Head of caudate nucleus (tissue), 42 donors: Measurements from ENCODE around the gene UNCX.
"Not testable (repeated sequence)": the region's sequence is repeated elsewhere in the genome, so short reads cannot be mapped to it uniquely, and the experiment has no call there.

Experiments used
- DNase-seq, 42 donors: peaks; one replicate each; pipeline versions ENCODE4 v3.0.0 to v3.0.0-alpha.2; 2020 to 2021; ENCODE audit warnings: mixed read lengths in 7 of 42
- intact Hi-C: fragments of 100-400 bp; cut with DNase I; formaldehyde crosslinking; loops from one replicate; pipeline ENCODE4 v1.15.0; 2022

Gene UNCX

GRCh38 chr7:1232623-1233332 lies at the start of gene UNCX:
TSS of gene UNCX (plus strand) at chr7:1232872. CDS start at chr7:1233018, 146 bp downstream.
- intact Hi-C loops = no loop called here

GRCh38 chr7:1187127-1187526 lies 45.5 kb upstream of the UNCX start:
- no peak for DNase-seq
- intact Hi-C loops = no loop called here

More at GRCh38 chr7:1232623-1233332, at the start of gene UNCX:
- no peak for DNase-seq

GRCh38 chr7:1188720-1189294 lies 43.9 kb upstream of the UNCX start:
- intact Hi-C loops = no loop called here

GRCh38 chr7:1189986-1190772 lies 42.5 kb upstream of the UNCX start:
- no peak for DNase-seq
- intact Hi-C loops = no loop called here

More at GRCh38 chr7:1188720-1189294, 43.9 kb upstream of the UNCX start:
- DNase-seq = no peak

GRCh38 chr7:1192171-1192676 lies 40.4 kb upstream of the UNCX start:
- intact Hi-C loops = no loop called here

GRCh38 chr7:1193593-1194424 lies 38.9 kb upstream of the UNCX start:
- intact Hi-C loops = no loop called here
- DNase-seq = peak; percentile 51 to 86 (median 72)

More at GRCh38 chr7:1192171-1192676, 40.4 kb upstream of the UNCX start:
- DNase-seq = no peak

GRCh38 chr7:1196441-1196840 lies 36.2 kb upstream of the UNCX start:
- DNase-seq, intact Hi-C loops: not testable (repeated sequence)

- DNase-seq = no peak
- intact Hi-C loops = no loop called here
Measured at GRCh38 chr7:1196950-1197349, 35.7 kb upstream of the UNCX start.

- intact Hi-C loops = no loop called here
- no peak for DNase-seq
Measured at GRCh38 chr7:1197997-1198625, 34.6 kb upstream of the UNCX start.

- intact Hi-C loops = no loop called here
- DNase-seq = no peak
Measured at GRCh38 chr7:1200045-1200444, 32.6 kb upstream of the UNCX start.

GRCh38 chr7:1201916-1202315 lies 30.8 kb upstream of the UNCX start:
- no peak for DNase-seq
- intact Hi-C loops = no loop called here

- DNase-seq, intact Hi-C loops: not testable (repeated sequence)
Measured at GRCh38 chr7:1202914-1203313, 29.8 kb upstream of the UNCX start.

GRCh38 chr7:1204460-1205140 lies 28.1 kb upstream of the UNCX start:
- intact Hi-C loops = no loop called here
- DNase-seq = no peak

- DNase-seq, intact Hi-C loops: not testable (repeated sequence)
Measured at GRCh38 chr7:1205742-1206141, 26.9 kb upstream of the UNCX start.

GRCh38 chr7:1209097-1209496 lies 23.6 kb upstream of the UNCX start:
- no peak for DNase-seq
- intact Hi-C loops = no loop called here

- no peak for DNase-seq
Measured at GRCh38 chr7:1210321-1210978, 22.2 kb upstream of the UNCX start.

GRCh38 chr7:1210979-1211608 lies 21.6 kb upstream of the UNCX start:
- no peak for DNase-seq
- intact Hi-C loops = no loop called here

More at GRCh38 chr7:1210321-1210978, 22.2 kb upstream of the UNCX start:
- intact Hi-C loops = no loop called here
